A549 (cell line): ENCODE results near the gene RNU1-1.
"Not testable (repeated sequence)": the region's sequence is repeated elsewhere in the genome, so short reads cannot be mapped to it uniquely, and the experiment has no call there.

Experiments used
- CTCF ChIP-seq: fragments of >200 bp; sonication (Bioruptor Twin); formaldehyde crosslinking; IDR thresholded peaks from 3 replicates; pipeline ENCODE4 v1.5.1; 2016
- MAZ ChIP-seq: fragments of 150-350 bp; IDR thresholded peaks from 2 replicates; pipeline ENCODE4 v1.6.1; 2014; ENCODE audit warnings: antibody characterized with exemption, low read depth, low read length, borderline replicate concordance

GRCh38 chr1:16540421-16540893 is 26.4 kb upstream of the RNU1-1 start:
- not testable (repeated sequence) for TF ChIP-seq CTCF, MAZ
